GM10248 (cell line): ENCODE data around the gene HDDC3.

ENCODE experiments used
- CTCF ChIA-PET: fragments of 300-600 bp; sonication (Branson Sonifier 250); formaldehyde crosslinking; extraction: SDS; loops from one replicate; lab custom pipeline; 2021; ENCODE audit warnings: antibody characterized with exemption; lab: Yijun Ruan, JAX
- POLR2A ChIA-PET: fragments of 350-650 bp; sonication (Branson Sonifier 250); formaldehyde crosslinking; extraction: SDS; loops from one replicate; lab custom pipeline; 2020; ENCODE audit warnings: antibody characterized with exemption; lab: Yijun Ruan, JAX
- DNase-seq: peaks from one replicate; pipeline ENCODE4 v3.0.0; 2012; ENCODE audit errors: extremely low spot score
- CTCF ChIP-seq: IDR thresholded peaks from 2 replicates; pipeline ENCODE4 v1.5.1; 2012; ENCODE audit warnings: mild to moderate bottlenecking, low read depth; ENCODE audit errors: extremely low read depth, missing control alignments, control extremely low read depth

The HDDC3 gene

GRCh38 chr15:90931828-90932659 is at the start of gene HDDC3:
Gene HDDC3, minus strand, starts transcription at chr15:90932549. Its CDS starts 9 bp downstream, at chr15:90932540.
- peak; percentile 98 for TF ChIP-seq CTCF
- POLR2A ChIA-PET, result interaction anchor here (0.5 to 1.5 kb wide), 7 partner anchors 28 to 544 kb away, joined by 3 to 7 read pairs (median 4); partner anchors contain the start of gene MAN2A2
- CTCF ChIA-PET, result interaction anchor here (0.6 to 16.6 kb wide), 74 partner anchors 9 to 711 kb away, joined by 3 to 447 read pairs (median 4); partner anchors contain the start of genes BLM, FES, FURIN and IQGAP1
- peak; percentile 90 for DNase-seq

GRCh38 chr15:90982135-90982534 is 49.8 kb upstream of the HDDC3 start:
- ChIA-PET POLR2A (no interaction called here), CTCF (interaction anchor here (1.1 to 12.5 kb wide), 7 partner anchors 12 to 51 kb away, joined by 3 to 169 read pairs (median 18); partner anchors contain the start of genes HDDC3, PRC1 and RCCD1)
- TF ChIP-seq CTCF, result no peak
- no peak for DNase-seq

GRCh38 chr15:90981681-90982080 is 49.3 kb upstream of the HDDC3 start:
- CTCF ChIA-PET, result interaction anchor here (1.0 to 12.5 kb wide), 9 partner anchors 12 to 74 kb away, joined by 3 to 169 read pairs (median 4); partner anchors contain the start of genes HDDC3 and RCCD1
- DNase-seq, result no peak
- TF ChIP-seq CTCF, result no peak
- POLR2A ChIA-PET, result no interaction called here

- ChIA-PET CTCF (interaction anchor here (0.6 to 12.5 kb wide), 10 partner anchors 10 to 290 kb away, joined by 3 to 169 read pairs (median 4); partner anchors contain the start of genes HDDC3, RCCD1 and UNC45A), POLR2A (no interaction called here)
- no peak for TF ChIP-seq CTCF
- no peak for DNase-seq
Measured at GRCh38 chr15:90979582-90979981, 47.2 kb upstream of the HDDC3 start.

GRCh38 chr15:90974216-90974615 is 41.9 kb upstream of the HDDC3 start:
- ChIA-PET CTCF (no interaction called here), POLR2A (no interaction called here)
- TF ChIP-seq CTCF, result no peak
- no peak for DNase-seq

- no peak for TF ChIP-seq CTCF
- ChIA-PET POLR2A (interaction anchor here (0.6 kb wide), 3 partner anchors 15 to 53 kb away, joined by 7 to 8 read pairs (median 7); partner anchors contain the start of gene HDDC3), CTCF (interaction anchor here (1.0 to 7.8 kb wide), 4 partner anchors 7 to 26 kb away, joined by 3 to 86 read pairs (median 12); partner anchors contain the start of gene RCCD1)
- DNase-seq, result no peak
Measured at GRCh38 chr15:90972133-90972532, 39.8 kb upstream of the HDDC3 start.
